Globus pallidus (tissue), 1 donor: ENCODE data around the gene LONP1.
"Not testable (repeated sequence)": the region's sequence is repeated elsewhere in the genome, so short reads cannot be mapped to it uniquely, and the experiment has no call there.

Experiments used
- DNase-seq: peaks from one replicate; pipeline ENCODE4 v3.0.0-alpha.2; 2015; ENCODE audit warnings: low spot score

Gene LONP1

DNA sequence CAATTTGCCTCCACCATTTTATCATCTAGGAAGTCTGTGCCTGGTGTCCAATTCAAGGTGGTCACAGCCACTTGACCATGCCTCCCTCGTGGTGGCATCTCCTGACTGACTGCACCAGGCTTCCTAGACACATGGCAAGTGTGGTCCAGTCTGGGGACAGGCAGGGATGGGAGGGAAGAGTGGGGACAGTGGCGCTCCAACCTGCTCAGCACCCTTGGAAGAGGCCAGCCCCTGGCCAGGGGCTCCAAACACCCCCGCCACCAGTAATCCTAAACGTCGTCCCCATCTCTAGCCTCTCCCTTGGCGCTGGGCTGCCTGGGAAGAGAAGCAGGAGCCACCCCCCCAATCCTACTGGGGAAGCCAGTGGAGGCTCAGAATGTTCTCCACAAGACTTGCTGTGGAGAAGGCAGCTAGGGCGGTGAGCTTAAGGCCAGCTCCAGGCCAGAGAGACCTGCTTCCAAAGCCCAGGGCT, 27.2 kb downstream of the LONP1 start:
- DNase-seq: no peak

DNA sequence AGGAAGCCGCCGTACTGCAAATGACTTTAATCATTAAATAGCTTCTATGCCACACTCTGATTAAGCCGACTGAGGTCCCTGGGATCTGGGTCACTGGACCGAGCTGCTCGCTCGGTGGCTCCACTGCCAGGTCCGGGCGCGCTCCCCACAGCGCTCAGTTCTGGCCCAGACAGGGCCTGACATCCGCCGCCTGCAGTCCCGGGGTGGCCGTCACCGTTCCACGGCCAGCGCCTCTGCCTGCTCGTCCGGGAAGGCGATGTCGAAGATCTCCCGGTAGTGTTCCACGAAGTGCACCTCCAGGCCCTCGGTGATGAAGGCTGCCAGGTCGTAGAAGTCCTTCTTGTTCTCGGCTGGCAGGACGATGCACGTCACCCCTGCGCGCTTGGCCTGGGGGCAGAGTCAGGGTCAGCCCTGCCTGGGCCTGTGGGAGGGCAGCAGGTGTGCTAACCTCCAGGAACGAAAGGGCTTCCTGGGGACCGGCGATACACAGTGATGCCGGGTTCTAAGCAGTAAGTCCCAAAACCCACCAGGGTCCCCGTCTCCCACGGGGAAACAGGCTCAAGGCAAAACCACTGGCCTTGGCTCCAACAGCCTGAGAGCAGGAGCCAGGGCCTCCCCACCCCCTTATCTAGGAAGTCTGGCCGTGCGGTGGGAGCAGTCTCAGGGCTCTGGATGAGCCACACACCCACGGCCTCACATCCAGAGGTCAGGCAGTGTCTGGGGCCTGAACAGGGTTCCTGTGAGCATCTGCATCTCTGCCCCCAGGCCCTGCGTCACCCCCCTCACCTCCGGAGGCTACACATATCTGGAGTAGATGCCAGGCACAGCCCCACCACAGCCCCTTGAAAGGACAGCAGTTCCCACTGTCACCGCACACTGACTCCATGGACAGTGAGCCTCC, 27.9 kb downstream of the LONP1 start:
- DNase-seq: no peak

DNA sequence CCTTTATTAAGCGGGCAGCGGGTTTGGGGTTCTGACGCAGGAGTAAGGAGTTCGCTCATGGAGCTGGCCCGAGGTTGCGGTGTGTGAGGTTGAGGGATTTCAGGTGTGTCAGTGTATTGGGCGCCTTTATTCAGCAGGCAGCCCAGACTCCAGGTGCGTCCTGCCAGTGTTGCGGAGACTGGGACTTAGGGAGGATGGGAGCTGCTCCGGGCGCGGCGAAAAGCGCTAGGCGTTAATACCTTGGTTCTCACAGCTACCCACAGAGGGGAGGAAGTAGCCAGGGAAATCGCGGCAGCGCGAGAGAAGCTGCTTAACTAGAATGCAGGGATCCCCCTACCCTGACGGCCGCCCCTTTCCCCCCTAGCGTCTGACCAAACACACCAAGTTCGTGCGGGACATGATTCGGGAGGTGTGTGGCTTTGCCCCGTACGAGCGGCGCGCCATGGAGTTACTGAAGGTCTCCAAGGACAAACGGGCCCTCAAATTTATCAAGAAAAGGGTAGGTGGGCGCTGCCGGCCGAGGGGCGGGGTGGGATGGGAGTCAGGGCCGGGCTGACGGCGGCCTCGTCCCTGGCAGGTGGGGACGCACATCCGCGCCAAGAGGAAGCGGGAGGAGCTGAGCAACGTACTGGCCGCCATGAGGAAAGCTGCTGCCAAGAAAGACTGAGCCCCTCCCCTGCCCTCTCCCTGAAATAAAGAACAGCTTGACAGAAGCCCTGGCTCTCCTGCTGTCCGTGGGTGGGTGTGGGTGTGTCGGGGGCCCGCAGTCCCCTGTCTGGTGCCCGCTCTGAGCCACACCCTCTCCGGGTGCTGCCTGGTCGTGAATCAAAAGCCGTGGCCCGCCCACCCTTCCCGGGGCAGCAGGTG, 28.8 kb downstream of the LONP1 start:
- no peak for DNase-seq

DNA sequence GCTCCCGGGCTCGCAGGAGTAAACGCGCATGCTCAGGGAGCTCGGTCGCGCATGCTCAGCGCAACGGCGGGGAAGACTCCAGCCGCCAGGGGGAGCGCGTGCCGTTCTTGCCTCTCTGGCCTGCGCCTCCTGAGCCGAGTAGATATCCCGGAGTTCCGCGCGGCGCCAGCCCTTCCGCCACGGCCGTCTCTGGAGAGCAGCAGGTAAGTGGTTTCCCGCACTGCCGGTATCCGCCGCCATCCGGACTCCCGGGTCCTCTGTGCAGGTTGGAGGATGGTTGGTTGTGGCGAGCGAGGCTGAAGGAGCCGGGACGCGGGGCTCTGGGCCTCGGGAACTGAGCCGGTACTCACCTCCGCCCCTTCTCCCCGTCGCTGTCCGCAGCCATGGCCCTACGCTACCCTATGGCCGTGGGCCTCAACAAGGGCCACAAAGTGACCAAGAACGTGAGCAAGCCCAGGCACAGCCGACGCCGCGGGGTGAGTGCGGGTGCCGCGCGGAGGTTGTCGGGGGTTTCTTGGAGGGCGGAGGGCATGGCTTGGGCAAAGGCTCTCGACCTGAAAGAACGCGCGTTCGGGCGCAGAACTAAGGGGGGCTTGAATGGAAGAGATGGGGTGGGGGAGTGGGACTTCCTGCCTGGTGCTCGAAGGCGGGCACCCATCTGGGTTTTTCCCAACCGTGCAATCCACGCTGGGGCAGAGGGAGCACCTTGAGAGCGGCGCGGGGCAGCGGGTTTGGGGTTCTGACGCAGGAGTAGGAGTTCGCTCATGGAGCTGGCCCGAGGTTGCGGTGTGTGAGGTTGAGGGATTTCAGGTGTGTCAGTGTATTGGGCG, 29.6 kb downstream of the LONP1 start, which contains the start of gene RPL36:
Gene RPL36 (plus strand): TSS at position 171 of the 830 bp plus-strand sequence. CDS start 213 bp downstream, at position 384.
- DNase-seq: peak; percentile 94

DNA sequence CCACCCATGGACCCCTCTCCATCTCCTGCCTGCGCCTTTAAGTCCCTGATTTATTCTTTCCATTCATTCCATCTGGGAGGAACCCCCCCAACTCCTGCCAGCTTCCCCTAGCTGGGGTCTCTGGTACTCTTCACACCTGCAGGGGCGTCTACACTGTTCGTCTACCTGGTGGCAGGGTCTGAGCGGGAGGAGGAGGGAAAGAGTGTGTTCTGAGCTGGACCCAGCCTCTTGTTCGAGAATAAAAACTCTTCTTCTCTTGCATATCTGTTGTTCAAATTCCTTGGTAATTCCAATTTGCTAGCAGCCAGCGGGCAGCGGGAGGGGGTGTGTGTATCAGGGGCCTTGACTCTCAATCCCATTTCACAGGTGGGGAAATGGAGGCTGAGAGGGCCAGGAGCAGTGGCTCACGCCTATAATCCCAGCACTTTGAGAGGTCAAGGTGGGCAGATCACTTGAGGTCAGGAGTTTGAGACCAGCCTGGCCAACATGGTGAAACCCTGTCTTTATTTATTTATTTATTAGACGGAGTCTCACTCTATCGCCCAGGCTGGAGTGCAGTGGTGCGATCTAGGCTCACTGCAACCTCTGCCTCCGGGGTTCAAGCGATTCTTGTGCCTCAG, 31.6 kb downstream of the LONP1 start:
- DNase-seq: not testable (repeated sequence)

DNA sequence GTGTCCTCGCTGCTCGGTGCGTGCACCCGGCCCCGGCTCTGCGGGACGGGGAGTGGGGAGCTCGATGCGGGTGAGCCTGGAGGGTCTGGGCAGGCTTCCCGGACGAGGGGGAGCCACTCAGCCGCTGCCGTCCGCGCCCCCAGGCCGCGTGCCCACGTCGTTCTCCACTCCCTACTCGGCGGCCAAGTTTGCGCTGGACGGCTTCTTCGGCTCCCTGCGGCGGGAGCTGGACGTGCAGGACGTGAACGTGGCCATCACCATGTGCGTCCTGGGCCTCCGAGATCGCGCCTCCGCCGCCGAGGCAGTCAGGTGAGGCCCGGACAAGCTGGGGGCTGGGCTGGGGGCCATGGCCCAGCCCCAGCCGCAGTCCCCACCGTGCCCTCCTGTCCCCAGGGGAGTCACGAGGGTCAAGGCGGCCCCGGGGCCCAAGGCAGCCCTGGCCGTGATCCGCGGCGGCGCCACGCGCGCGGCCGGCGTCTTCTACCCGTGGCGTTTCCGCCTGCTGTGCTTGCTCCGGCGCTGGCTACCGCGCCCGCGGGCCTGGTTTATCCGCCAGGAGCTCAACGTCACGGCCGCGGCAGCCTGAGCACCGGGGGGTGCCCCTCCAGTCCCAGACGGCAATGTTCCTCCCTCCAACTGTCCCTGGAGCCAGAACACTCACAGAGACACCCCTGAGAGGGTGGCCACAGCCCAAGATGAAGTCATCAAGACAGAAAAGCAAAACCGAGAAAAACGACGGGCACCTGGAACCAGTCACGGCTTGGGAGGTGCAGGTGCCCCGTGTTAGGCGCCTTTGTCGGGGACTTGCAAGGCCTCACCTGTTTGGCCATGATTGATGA, 32.4 kb downstream of the LONP1 start:
- DNase-seq: no peak

DNA sequence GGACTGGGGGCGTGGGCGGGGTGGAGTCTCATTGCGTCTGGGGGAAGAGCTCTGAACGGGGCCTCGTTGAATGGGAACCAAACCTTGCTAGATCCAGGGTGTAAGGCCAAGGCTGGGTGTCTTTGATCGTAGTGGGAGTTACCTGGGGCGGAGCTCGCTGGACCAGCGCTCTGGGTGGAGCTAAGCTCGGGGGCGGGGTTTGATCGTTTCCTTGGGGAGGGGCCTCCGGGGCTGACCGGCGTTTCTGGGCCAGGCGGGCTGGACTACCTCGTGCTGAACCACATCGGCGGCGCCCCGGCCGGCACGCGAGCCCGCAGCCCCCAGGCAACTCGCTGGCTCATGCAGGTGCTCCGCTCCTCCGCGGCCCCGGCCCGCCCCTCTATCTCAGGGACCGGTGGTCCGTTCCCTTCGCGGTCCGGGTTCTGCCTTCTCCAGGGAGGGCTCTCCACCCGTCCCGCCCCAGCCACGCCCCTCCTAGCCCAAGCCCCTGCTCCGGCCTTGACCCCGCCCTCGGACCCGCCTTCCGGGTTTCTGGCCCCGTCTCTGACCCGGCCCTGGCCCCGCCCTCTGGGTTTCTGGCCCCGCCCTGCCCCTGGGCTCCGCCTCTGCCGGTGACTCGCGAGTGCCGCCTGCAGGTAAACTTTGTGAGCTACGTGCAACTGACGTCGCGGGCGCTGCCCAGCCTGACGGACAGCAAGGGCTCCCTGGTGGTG, 33.1 kb downstream of the LONP1 start:
- peak; percentile 87 for DNase-seq

DNA sequence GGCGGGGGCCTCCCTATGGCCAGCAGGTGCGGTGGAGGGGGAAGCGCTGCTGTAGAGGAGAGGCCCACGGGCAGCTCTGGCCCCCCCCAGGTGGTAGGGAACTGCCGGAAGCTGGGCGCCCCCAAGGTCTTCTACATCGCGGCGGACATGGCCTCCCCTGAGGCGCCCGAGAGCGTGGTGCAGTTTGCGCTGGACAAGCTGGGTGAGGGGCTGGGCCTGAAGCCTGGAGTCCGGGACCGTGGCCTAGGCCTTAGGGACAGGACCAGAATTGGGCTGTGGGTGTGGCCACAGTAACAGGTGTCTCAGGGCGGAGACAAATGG, 33.7 kb downstream of the LONP1 start:
- DNase-seq: no peak

DNA sequence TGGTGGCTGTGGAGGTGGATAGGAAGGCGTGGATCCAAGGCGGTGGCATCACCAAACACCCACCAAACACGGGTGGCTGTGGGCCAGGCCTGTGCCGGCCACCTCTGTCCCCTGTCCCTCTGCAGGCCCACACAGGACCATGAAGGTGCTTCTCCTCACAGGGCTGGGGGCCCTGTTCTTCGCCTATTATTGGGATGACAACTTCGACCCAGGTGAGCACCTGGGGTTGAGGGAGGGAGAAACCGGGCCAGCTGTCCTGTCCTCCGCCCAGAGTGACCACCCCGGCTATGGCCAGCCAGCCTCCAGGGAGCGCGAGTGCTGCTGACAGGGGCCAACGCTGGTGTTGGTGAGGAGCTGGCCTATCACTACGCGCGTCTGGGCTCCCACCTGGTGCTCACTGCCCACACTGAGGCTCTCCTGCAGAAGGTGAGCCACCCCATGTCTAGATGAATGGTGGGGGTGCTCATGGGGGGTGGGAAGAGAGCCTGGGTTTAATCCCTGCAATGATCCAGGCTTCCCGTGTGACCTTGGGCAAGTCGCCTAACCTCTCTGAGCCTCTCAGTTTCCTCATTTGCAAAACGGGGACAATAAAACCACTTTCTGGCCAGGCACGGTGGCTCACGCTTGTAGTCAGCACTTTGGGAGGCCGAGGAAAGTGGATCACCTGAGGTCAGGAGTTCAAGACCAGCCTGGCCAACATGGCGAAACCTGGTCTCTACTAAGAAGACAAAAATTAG, 35.1 kb downstream of the LONP1 start:
- DNase-seq: no peak

DNA sequence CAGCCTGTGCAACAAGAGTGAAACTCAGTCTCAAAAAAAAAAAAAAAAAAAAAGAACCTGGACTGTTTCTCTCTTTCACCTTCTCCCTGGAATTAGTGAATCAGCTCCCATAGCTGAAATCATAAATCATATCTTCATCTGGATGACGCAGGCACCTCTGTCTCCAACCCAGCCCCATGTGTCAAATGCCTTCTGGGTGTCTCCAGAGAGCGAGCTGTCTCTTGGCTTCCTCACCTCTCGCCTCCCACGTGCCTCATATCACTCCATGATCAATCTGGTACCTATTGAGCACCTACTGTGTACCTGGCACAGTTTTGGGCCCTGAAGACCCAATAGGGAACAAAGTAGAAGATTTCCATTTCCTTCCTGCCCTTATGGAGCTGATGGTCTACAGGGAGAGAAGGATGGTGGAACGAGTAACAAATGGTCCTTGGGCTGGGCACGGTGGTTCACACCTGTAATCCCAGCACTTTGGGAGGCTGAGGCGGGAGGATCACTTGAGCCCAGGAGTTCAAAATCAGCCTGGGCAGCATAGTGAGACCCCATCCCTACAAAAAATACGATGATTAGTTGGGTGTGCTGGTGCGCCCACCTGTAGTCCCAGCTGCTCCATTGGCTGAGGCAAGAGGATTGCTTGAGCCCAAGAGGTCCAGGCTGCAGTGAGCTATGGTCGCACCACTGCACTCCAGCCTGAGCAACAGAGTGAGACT, 36.6 kb downstream of the LONP1 start:
- DNase-seq: no peak

DNA sequence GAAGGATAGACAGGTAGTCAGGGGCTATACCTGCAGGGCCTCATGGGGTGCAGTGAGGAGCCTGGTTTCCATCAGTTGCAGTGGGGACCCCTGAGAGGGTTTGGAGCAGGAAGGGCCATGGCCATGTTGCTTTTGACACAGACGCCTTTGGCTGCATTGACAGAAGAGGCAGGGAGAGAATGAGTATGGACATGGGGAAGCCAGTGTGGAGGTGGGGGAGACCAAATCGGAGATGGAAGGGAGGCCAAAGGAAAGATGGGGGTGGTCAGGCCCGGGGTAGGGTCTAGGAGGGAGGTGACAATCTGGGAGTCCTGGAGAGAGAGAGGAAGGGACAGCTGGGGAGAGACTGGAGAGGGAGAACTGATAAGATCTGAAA, 37.9 kb downstream of the LONP1 start:
- DNase-seq: no peak

DNA sequence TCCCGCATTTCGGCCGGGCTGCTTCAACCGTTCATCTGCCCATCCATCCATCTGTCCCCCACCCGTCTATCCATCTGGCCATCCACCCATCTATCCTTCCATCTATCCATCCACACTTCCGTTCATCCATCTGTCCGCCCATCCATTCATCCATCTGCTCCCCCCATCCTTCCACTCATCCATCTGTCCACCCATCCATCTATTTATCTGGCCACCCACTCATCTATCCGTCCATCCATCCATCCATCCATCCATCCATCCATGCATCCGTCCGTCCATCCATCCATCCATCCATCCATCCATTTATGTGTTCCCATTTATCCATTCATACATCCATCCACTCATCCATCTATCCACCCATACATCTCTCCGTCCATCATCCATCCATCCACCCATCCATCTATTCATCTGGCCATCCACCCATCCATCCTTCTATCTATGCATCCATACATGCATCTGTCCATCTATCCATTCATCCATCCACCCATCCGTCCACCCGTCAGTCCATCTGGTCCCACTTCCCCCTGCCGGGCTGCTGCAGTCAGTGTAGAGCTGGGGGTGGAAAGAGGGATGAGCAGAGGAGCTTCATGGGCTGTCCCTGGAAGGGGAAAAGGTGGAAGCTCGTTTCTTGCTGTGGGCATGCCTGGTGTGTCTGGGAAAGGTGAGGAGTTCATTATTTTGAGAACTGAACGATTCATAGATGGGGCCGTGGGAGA, 38.4 kb downstream of the LONP1 start:
- DNase-seq: no peak

DNA sequence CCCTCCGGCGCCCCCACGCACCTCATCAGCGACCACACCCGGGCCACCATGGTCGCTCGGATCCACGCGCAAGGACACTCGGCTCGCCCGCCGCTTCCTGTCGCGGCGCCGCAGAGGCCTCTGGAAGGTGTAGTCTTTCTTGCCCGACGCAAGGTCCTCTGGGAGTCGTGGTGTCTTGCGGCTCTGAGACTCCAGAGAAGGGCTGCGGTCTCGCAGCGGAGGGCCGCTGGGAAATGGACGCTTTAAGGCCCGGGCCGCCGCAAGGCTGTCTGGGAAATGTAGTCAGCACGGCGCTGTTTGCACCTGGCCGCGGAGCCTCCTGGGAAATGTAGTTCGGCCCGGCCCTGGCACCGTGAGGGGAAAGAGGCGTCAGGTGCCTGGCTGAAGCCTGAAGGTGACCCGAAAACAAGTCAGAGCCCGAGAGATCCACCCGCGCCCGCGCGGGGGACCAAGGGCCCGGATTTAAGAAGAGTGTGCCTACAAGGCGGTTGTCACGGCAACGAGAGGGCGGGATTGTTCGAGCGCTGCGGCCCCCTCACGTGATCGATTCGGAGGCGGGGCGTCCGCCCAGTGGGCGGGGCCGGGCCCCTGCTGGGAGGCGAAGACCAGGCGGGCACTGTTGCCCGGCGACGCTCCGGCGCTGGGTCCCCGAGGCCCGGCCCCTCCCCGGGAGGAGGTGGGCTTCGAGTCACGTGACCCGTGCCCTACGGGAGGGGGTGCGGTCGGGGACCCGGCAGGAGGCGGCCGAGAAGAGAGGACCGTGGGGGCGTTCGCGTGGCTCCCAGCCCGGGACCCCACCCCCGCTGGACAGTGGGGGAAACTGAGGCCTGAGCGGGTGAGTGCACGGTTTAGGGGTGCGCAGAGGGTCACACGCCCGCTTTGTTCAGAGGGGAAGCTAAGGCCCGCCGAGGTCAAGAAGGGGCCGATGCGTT, 39.2 kb downstream of the LONP1 start, which contains the start of the genes HSD11B1L and MICOS13:
Gene HSD11B1L (plus strand): TSS at position 591 of the 932 bp plus-strand sequence. CDS start 3,806 bp downstream, outside the sequence.
Gene MICOS13 (minus strand): TSS at position 80 of the 932 bp plus-strand sequence. CDS start 30 bp downstream, at position 50.
- peak; percentile 99 for DNase-seq

DNA sequence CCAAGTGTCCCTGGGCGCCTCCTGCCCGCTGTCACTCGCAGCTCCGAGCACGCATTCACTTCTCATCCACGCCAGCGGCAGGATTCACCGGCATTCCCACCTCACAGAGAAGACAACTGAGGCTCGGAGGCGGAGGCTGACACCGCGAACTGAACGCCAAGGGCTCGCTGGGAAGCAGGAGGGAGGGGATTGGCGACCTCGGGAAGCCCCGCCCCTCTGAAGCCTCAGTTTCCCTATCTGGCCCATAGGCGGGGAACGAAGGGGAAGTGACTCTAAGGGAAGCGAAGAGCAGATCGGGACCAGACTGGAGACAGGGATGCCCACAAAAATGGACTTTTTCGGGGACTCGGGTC, 39.9 kb downstream of the LONP1 start:
- DNase-seq: no peak

DNA sequence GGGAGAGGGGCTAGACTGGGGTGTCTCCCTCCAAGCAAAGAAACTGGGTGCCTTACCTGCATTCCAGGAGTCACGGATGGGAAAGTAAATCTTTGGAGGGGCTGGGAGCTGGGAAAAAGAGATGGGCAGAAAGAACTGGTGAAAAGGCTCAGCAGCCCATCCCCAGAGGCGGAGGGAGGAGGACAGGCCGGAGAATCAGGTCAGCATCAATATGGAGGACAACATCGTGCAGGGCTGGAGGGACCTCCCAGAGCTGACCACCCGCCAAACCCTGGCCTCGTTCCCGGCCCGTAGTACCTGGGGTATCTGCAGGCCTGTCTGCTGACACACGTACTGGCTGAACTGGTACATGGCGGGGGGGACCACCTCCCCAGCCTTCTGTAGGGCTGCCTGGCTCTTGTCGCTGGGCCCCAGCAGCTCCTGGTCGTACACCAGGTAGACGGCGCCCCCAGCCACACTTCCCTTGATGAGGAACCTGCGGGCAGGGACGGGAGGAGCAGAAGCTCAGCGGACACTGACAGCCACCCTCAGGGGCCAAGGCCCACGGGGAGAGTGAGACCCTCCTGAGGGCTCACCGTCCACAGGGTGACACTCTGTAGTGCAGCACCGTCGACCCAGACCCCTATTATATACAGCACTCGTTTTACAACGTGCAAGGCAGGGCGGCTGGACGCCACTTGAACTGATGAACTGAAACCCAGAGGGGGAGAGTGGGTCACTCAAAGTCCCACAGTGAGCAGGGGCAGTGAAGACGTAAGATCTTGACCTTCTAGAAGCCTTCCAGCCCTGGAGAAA, 40.5 kb downstream of the LONP1 start:
- no peak for DNase-seq
